ENCODE results near the gene KRTAP25-1. TPM values are rescaled to one million over a fixed set of nuclear protein-coding genes. Genes with fewer than 3 reads are reported as not detected.

Gene KRTAP25-1
- not detected in 2 replicates for total RNA-seq (2021)
- long read RNA-seq: 0 reads

DNA sequence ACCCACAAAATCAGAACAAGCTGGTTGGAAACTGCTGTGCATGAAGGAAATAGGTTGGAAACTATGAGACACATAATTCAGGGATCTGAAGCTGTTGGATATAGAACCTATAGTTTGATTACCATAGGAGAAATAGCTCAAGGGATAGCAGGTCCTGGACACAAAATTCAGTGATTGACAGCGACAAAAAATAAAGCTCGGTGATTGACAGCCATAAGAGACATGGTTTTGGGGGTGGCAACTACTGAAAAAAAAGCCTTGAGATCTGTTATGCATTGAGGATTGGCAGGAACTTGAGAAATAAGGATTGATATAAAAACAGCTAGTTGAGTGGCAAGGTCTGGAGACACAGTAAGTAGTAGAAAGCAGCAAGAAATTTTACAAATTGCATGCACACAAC, at the start of gene KRTAP25-1:
Gene KRTAP25-1 (minus strand): TSS at position 300 of the 400 bp plus-strand sequence. CDS start 24 bp downstream, at position 276.
- WGBS (ENCODE audit: extremely low coverage, insufficient read length, low lambda C conversion rate): no CpG with 5 or more reads among the region's 2 CpGs
- H2BK15ac ChIP-seq (ENCODE audit: low read depth, low read length): no peak within 1 kb of the TSS
- no peaks in the 10 kb centered on the region for H4K20me1 ChIP-seq (ENCODE audit: control insufficient read depth, insufficient read depth, insufficient read length)
- no peak within 1 kb of the TSS for H3K56ac ChIP-seq (ENCODE audit: insufficient read length, low read depth, low read length)
- H3K4me1 ChIP-seq (ENCODE audit: insufficient read depth, low read length): no peaks in the 10 kb centered on the region
- no peak within 1 kb of the TSS for H3K9ac ChIP-seq (ENCODE audit: extremely low read depth, insufficient read length, low read length)
- H3K23ac ChIP-seq (ENCODE audit: insufficient read length, low read depth, low read length): no peak within 1 kb of the TSS
- H2BK5ac ChIP-seq (ENCODE audit: insufficient read length, low read length): no peak within 1 kb of the TSS
- no peak within 1 kb of the TSS for H4K5ac ChIP-seq (ENCODE audit: insufficient read length, low read depth, low read length)
- no peaks in the 10 kb centered on the region for H3K36me3 Mint-ChIP-seq (ENCODE audit: insufficient read depth in 1 of 3, low read depth in 3 of 3)
- no peaks in the 10 kb centered on the region for H3K9me3 ChIP-seq (ENCODE audit: control insufficient read depth, low read depth, low read length)
- no peaks in the 10 kb centered on the region for H3K79me2 ChIP-seq (ENCODE audit: insufficient read depth, low read length)
- H3K14ac ChIP-seq (ENCODE audit: insufficient read depth, low read length): no peak within 1 kb of the TSS
- no peak within 1 kb of the TSS for H4K8ac ChIP-seq (replicated peaks; ENCODE audit: insufficient read length, low read depth, low read length)
- no peak within 1 kb of the TSS for H3K27ac Mint-ChIP-seq
- no peak within 1 kb of the TSS for H2AK5ac ChIP-seq (ENCODE audit: insufficient read length, low read length)
- H2BK12ac ChIP-seq (ENCODE audit: insufficient read length, low read depth, low read length): no peak within 1 kb of the TSS
- no peak within 1 kb of the TSS for H2BK120ac ChIP-seq (ENCODE audit: low read depth, low read length, poor library complexity, severe bottlenecking)
- no peak within 1 kb of the TSS for H3K4me2 ChIP-seq (ENCODE audit: insufficient read depth, insufficient read length, low read length)
- no peaks in the 10 kb centered on the region for H3K79me1 ChIP-seq (ENCODE audit: insufficient read depth, low read depth, low read length, poor library complexity, severe bottlenecking)
- no peaks in the 10 kb centered on the region for H3K23me2 ChIP-seq (ENCODE audit: insufficient read length, low read depth, low read length, poor library complexity, severe bottlenecking)
- TF ChIP-seq, protein P1, sequence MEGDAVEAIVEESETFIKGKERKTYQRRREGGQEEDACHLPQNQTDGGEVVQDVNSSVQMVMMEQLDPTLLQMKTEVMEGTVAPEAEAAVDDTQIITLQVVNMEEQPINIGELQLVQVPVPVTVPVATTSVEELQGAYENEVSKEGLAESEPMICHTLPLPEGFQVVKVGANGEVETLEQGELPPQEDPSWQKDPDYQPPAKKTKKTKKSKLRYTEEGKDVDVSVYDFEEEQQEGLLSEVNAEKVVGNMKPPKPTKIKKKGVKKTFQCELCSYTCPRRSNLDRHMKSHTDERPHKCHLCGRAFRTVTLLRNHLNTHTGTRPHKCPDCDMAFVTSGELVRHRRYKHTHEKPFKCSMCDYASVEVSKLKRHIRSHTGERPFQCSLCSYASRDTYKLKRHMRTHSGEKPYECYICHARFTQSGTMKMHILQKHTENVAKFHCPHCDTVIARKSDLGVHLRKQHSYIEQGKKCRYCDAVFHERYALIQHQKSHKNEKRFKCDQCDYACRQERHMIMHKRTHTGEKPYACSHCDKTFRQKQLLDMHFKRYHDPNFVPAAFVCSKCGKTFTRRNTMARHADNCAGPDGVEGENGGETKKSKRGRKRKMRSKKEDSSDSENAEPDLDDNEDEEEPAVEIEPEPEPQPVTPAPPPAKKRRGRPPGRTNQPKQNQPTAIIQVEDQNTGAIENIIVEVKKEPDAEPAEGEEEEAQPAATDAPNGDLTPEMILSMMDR (conservative IDR thresholded peaks at IDR 0.05): no peak
- H2BK20ac ChIP-seq (ENCODE audit: low read depth, low read length, poor library complexity, severe bottlenecking): no peak within 1 kb of the TSS
- no peak within 1 kb of the TSS for H3K4ac ChIP-seq (ENCODE audit: low read depth, low read length)
- no peaks in the 10 kb centered on the region for H3K4me1 Mint-ChIP-seq
- H3K9me3 Mint-ChIP-seq: no peaks in the 10 kb centered on the region; a peak in 1 of 5 replicates
- no peak within 1 kb of the TSS for H2AFZ ChIP-seq (ENCODE audit: low read length)
- H3K4me3 Mint-ChIP-seq: no peak within 1 kb of the TSS
- no peak within 1 kb of the TSS for H3K27ac ChIP-seq (ENCODE audit: insufficient read length, low read depth, low read length)
- DNase-seq: no peak
- H3K27me3 ChIP-seq (ENCODE audit: insufficient read depth, low read length): no peaks in the 10 kb centered on the region
- no peak within 1 kb of the TSS for H3T11ph ChIP-seq (ENCODE audit: low read length)
- no peaks in the 10 kb centered on the region for H3K27me3 Mint-ChIP-seq (ENCODE audit: low read depth)
- H3K18ac ChIP-seq (ENCODE audit: insufficient read length, low read depth, low read length): no peak within 1 kb of the TSS
- H4K91ac ChIP-seq (ENCODE audit: insufficient read length, low read depth, low read length): no peak within 1 kb of the TSS

All from H9 (cell line).